DMS53 (cell line): Measurements from ENCODE around the gene TMEM60.

ENCODE experiments used
- DNase-seq: peaks from one replicate; lab custom pipeline; 2025; lab: John Stamatoyannopoulos, UW

Gene TMEM60

DNA sequence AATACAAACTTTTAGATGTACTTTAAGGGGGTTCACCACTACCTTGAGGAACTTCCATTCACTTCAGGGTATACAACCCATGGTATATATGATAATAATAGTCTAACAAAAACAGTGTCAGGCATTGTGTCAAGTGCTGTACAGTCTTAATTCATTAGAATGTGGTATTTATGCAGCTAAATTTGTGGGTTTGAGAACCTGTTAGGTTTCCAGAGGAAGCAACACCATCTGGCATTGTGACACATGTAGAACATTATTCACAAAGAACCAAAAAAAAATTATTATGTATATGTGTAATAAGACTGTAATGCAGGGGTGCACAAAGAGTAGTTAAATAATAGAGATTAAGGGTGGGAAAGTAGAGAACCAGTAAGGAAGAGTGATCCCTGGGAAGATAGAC is 26.3 kb downstream of the TMEM60 start:
- no peak for DNase-seq

DNA sequence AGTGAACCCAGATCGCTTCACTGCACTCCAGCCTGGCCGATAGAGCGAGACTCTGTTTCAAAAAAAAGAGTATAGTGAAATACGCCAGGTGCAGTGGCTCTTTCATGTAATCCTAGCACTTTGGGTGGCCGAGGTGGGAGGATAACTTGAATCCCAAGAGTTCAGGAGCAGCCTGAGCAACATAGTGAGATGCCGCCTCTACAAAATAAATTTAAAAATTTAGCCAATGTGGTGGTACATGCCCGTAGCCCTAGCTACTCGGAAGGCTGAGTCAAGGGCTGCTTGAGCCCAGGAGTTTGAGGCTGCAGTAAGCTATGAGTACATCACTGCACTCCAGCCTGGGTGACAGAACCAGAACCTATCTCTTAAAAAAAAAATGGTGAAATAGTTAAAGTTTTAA is 27.9 kb downstream of the TMEM60 start:
- DNase-seq = no peak

DNA sequence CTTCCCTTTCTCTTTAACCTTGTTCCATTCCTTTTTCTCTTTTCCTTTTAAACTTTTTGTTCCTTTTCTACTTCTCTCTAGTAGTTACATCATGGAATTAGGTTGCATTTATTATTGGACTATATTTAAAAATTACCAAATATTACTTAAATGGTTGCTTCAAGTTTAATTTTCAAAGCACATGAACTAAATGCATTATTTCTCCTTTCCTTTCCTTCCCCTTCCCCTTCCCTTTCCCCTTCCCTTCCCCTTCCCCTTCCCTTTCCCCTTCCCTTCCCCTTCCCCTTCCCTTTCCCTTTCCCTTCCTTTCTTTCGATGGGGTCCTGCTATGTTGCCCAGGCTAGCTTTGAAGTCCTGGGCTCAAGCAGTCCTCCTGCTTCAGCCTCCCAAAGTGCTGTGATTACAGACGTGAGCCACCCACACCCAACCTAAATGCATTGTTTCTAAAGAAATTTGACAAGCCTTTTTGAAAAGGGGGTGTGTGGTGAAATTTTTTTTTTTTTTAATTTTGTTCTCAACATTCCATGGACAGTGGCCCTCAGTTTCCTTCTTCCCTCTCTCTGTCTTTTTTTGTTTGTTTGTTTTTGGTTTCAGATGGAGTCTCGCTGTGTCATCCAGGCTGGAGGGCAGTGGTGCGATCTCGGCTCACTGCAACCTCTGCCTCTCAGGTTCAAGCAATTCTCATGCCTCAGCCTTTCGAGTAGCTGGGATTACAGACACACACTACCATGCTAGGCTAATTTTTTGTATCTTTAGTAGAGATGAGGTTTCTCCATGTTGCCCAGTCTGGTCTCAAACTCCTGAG is 31.2 kb downstream of the TMEM60 start:
- DNase-seq = no peak

DNA sequence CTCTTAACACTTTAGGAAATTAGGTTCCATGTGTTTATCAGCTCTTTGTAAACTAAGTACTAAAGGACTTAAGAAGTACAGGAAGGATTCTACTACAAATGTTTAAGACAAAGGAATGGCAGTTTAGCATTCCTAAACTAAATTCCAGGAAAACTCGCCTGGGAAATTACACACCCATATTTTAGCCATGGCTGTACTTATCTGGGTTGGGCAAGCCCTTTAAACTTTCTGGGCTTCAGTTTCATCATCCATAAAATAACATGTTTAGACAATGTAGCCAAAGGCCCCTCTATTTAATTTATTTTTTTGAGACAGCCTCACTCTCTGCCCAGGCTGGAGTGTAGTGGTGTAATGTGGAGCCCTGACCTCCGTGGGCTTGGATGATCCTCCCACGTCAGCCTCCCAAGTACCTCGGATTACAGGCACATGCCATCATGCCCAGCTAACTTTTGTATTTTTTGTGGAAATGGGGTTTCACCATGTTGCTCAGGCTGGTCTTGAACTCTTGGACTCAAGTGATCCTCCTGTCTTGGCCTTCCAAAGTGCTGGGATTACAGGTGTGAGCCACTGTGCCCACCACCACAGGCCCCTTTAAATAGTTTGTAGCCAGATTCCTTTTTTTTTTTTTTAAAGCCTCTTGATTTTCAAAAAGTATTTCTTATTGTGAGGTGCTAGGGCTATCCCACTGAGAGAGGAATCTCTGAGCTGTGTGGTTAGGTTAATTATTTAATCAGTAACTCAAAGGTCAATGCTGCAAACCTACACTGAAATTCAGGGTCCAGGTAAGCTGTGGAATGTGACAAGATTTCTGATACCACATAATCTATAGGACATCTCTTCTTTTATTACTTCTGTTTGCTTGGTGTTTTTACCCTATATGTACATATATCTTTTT is 32.1 kb downstream of the TMEM60 start:
- no peak for DNase-seq

- no peak for DNase-seq
Observed at GRCh38 chr7:77765481-77765880, 32.8 kb downstream of the TMEM60 start.

- DNase-seq = no peak
Observed at GRCh38 chr7:77760809-77761453, 37.3 kb downstream of the TMEM60 start.

- DNase-seq = peak; percentile 75
Observed at GRCh38 chr7:77759294-77759889, 38.8 kb downstream of the TMEM60 start.

DNA sequence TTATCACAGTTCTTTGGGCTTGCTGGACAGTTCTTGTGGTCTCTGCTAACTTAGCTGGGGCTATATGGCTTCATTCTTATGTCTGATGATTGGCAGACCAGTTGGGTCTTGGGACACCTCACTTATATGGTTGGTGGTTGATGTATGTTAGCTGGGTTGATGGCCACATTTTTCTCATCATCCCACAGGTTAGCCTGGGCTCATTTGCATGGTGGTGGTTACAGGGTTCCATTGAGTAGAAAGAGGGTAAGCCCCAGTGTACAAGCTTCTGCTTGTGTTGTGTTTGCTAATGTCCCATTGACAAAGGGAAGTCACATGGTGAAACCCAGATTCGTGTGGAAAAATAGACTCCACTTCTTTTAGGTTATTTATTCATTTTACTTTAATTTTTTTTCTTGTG is 40.6 kb downstream of the TMEM60 start:
- no peak for DNase-seq

- peak; percentile 66 for DNase-seq
Observed at GRCh38 chr7:77753173-77753572, 45.1 kb downstream of the TMEM60 start.

- DNase-seq = no peak
Observed at GRCh38 chr7:77752016-77752415, 46.2 kb downstream of the TMEM60 start.

- DNase-seq = no peak
Observed at GRCh38 chr7:77747718-77748117, 50.5 kb downstream of the TMEM60 start.

DNA sequence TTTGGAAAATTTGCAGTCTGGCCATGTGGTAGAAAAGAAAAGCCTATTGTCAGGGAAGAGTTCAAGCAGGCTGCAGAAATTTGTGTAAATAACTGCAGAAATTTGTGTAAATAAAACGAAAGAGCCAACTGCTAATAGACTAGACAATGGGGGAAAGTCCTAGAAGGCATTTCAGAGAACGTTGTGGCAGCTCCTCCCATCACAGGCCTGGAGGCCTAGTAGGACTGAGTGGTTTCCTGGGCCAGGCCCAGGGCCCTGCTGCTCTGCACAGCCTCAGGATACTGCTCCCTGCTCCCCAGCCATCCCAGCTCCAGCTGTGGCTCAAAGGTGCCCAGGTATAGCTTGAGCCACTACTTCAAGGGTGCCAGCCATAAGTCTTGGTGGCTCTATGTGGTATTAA is 51.1 kb downstream of the TMEM60 start:
- DNase-seq = peak; percentile 35

- no peak for DNase-seq
Observed at GRCh38 chr7:77746824-77747165, 51.4 kb downstream of the TMEM60 start.

GRCh38 chr7:77746164-77746823 is 51.9 kb downstream of the TMEM60 start:
- no peak for DNase-seq

DNA sequence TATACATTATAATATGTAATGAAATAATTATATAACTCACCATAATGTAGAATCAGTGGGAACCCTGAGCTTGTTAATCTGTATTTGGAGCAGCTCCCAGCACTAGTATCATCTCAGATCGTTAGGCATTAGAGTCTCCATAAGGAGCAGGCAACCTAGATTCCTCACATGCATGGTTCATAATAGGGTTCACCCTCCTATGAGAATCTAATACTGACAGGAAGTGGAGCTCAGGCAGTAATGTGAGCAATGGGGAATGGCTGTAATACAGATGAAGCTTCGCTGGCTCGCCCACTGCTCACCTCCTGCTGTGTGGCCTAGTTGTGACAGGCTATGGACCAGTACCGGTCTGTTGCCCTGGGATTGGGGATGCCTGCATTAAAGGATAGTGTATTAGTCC is 52.5 kb downstream of the TMEM60 start:
- no peak for DNase-seq
